Superior temporal gyrus (tissue), 1 donor: ENCODE measurements around the gene TRIM16.
A peak's percentile ranks its signal among the peaks of the same experiment; 100 is the strongest.
"Not testable (repeated sequence)": the region's sequence is repeated elsewhere in the genome, so short reads cannot be mapped to it uniquely, and the experiment has no call there.

Experiments
- DNase-seq: peaks from one replicate; pipeline ENCODE4 v3.0.0-alpha.2; 2016; ENCODE audit errors: extremely low spot score

The TRIM16 gene

DNA sequence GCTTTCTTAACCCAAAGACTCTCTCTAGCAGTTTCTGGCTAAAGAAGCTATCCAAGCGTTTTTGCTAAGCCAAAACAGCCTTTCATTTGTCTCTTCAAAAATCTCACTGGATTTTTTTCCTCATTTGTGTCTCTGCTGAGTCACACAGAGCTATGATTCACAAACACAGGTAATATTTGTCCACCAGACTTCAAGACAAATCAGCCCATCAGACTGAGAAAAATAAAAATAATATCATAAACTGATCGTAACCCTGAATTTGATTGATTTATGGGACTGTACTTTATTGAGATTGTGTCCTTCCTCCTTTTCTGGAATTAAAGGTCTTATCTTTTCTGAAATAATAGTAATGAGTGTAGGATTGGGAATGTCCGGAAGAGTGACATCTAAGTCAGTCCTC is 25.8 kb downstream of the TRIM16 start:
- DNase-seq = no peak

DNA sequence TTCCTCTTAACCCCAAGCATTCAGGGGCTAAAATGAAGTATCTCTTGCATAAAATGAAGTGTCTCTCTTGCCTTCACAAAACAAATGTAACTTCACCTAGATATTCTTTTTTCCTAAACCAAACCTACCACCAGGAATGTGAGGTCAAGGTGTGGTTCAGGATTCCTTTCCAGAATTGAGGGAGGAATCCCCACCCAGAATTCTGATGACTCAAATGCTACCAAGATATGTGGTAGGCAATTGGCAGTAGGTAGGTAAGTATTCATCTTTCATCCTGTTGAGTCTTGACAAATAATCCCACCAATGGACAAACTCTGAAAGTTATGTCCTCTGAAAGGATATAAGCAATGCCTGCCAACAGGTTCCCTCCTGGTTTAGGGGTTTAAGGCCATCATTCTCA is 26.2 kb downstream of the TRIM16 start:
- no peak for DNase-seq

DNA sequence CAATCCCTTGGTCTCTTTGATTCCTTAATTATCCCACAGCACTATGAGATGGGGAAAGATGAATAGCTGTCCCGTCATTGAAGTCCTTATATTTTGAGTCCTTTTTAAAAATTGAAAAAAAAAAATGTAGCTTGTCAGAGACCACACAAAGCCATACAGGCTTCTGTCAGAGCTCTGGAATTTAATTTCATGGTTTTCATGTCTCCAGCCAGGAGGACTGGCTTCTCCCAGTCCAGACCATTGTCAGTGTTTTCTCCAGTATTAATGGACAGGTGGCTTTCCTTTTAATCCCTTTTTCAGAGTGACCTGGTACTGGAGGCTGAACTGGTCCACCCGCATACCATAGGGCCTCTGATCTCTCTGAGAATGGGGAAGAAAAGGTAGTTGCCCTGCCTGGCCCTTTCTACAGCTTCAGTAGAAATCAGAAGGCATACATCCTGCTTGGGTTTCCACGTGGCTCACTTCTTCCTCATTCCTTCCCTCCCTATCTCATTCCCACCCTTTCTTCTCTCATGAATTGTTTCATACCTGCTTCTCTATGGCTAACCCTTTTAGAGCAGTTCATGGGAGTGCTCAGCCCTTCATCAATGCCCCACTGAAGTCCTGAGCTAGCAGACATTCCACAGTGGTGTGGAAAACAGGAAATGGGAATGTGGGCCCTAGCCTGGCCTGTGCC is 29.1 kb downstream of the TRIM16 start:
- no peak for DNase-seq

DNA sequence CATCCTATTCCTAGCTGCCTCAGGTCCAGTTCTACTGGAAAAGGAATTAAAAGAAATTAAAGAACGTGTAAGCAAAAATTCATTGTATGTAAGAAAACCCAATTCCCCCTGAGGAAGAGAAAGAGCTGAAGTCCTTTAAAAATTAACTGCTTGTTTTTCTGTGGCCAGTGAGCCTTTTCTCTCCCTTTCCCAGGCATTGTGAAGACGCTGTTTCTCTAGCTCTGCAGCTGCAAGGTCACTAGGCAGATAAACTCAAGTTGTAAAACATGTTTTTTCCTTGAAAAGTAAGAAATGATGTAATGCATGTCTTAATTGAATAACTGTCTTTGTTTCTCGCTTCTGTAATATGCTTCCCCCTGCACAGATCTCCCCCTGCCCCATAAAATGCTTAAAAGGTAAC is 29.7 kb downstream of the TRIM16 start:
- not testable (repeated sequence) for DNase-seq

DNA sequence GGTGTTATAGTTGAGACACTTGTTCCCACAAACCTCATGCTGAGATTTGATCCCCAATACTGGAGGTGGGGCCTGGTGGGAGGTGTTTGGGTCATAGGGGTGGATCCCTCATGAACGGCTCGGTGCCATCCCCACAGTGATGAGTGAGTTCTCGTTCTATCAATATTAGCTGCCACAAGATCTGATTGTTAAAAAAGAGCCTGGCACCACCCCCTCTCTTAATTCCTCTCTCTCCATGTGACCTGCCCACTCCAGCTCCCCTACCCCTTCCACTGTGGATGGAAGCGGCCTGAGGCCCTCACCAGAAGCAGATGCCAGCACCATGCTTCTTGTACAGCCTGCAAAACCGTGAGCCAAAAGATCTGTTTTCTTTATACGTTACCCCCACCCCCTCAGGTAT is 31.2 kb downstream of the TRIM16 start:
- DNase-seq = no peak

DNA sequence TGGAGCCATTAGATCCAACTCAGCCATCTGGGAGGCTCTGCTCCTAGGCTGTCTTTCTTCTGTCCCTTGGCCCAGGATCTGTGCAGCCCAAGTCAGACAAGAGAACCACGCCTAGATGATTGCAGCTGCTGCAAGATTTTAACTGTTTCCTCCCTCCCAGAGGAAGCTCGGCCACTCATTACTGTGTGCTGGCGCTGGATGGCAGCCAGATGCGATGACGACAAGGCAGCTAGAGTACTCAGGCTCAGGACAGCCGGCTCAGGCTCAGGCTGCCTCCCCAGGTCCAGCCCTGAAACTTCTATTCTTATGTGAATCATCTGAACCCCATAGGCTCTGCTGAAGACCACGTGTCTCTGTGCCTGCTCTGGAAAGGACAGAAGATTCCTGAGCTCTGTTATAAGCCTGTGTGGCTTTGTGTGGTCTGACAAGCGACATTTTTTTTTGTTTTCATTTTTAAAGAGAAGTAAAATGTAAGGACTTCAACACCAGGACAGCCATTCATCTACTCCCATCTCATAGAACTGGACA is 32.5 kb downstream of the TRIM16 start:
- peak; percentile 77 for DNase-seq

DNA sequence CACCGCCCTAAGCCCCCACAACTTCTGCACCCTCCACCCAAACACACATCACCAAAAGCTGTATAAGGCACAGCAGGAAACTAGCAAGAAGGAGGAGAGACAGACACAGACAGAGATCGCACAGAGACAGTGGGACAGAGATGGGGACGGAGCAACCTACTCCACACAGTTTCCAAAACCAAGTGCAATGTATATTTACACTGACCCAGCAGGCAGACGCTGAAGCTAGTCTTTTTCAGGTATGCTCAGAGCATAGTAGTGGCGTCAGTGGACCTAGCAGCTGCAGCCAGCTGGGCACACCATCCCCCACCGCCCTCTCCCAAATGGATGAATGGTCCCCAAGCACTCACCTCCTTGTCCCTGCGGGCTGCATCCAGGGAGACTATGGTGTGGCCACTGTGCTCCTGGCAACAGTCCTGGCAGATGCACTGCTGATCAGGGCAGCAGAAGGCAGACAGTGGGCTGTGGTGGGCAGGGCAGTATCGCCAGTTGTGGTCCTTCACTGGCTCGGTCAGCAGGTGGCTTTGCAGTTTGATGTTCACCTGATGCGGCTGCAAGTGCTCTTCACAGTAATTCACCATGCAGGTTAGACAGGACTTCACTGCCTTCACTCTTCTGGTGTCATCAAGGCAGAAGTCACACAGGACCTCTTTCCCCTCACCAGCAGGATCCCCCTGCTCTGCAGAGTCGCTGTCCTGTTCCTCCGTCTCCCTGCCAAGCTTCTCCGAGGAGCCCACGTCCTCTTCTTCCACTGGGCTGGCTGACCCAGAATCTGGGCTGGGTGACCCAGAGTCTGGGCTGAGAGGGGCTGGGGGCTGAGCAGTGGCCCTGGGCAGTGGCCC is 33.1 kb downstream of the TRIM16 start:
- no peak for DNase-seq

DNA sequence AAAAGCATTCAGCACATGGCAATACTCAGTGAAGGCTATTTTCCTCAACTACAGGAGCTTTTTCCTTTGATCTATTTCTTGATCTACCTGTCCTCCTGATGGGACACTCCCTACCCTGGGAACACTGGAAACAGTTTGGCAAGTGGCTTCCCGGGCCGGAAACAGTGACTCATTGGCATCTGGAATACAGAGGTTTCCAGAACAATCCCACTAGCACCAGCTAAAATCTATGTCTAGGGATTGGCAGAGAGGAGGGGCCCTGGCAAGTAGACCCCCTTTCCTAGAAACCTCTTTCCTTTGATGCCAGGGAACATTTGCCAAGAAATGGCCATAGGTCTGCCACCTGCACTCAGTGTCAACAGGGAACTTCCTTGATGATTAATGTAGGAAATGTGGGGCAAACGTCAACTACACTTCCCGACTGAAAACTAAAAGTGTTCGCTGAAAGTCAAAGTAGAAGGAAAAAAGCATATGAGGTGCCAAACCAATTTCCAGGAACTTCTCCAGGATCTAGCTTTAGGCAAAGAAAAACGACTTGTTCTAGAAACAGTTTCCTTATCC is 34.2 kb downstream of the TRIM16 start:
- DNase-seq = no peak

DNA sequence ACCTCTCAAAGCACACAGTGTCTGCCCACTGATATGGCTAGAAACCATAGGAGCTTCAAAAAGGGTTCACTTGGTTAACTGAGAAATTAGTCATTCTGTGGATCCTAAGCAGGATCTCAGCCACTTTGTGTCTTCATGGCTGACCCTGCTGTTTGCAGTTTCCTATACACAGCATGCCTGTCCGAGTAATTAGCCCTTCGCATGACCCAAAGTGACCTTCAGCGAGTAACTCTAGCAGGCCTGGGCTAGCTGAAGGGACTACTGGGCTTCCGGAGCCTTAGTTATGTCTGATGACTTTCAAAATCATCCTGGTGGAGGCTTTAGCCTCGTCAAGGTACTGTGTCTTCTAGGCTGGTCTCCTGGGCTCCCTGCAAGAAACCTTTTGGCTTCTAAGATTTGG is 35.7 kb downstream of the TRIM16 start:
- no peak for DNase-seq

DNA sequence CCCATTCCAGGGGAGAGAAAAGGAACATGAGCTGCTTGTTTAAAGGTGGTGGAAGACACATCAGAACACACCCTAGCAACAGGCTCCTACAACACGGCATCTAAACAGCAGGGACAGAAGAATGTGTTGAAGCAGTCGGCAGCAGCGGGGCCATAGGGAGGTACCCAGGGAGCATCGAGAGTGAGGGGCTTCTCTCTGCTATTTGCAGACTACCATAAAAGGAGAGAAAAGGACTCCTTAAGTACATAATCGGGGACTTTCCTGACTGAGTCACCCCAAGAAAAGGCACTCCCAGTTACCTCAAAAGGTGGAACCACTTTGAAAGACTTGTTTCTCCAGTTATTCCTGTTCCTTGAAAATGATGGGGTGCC is 38.2 kb downstream of the TRIM16 start:
- DNase-seq = not testable (repeated sequence)

DNA sequence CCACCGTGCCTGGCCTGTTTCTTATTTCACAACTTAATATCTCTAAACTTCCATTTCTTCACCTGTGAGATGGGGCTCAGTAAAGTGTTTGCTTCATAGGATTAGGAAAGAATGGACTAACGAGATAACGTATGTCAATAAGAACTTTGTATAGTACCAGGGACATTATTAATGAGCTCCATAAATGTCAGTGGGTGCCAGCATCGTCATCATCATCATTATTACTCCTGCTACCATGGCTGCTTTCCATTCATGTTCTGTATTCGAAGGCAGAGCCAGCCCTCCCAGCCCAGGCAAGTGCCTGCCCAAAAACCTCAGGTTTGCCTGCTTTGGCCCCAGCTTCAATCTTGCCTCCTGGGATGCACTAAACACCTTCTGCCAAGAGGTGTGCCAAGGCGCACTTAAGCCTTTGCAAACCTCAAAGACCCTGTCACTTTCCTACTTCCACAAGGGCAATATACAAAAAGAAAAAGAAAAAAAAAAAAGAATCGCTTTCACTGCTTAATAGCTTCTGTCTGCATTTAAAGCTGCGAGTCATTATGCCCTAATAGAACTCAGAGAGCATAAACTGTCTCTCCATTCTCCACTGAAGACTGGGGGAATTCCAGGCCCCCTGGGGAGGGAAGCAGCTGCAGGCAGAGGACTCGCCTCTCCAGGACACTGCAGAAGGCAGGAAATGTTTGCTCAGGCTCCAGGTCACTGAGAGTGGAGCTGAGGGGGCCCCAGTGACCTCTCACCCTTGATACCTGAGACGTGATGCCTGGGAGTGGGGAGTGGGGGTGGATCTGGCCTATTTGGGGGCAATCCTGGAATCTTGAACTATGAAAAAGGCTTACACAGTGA is 38.8 kb downstream of the TRIM16 start:
- DNase-seq = not testable (repeated sequence)

DNA sequence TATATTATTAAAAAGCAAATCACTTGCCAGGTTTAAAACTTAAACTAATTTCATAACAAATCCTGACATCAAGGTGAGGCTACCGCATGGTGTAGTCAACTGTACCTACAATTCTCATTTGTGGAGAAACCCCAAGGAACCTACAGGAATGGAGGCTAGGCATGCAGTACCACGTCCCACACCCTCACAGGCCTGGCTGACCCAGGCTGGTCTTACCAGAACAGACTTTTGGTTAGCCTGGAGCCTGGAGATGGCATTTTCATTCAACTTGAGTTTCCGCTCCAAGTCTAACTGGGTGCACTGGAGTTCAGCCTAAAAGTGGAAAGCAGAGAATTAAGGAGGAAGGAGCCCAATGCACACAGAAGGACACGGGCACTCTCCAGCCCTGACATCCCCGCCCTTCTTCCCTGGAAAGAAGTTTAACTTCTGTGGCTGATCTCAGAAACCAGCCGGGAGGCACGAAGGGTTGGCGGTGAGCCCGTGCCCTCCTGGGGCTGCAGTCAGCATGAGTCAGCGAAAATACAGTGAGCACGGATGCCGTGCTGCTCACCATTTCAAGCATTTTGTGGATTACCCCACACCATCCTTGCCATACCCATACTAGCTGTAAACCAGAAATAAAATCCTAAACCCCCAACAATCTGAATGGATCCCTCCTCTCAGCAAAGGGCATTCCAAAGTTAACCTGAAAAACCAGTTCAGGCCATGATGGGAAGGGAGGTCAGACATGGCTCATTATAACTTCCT is 41.4 kb downstream of the TRIM16 start:
- DNase-seq = not testable (repeated sequence)

DNA sequence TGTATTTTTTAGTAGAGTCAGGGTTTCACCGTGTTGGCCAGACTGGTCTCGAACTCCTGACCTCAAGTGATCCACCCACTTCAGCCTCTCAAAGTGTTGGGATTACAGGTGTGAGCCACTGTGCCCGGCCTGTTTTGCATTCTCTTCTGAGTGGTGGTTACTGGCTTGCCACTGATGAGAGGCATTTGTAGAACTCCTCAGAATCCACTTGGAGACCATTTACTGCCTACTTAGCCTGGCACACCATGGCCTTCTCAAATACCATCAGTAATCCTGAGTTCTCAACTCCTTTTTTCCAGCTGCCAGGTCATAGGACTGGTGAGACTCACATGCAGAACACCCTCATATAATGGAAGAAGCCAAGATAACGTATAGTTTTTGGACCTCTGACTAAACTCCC is 42.1 kb downstream of the TRIM16 start:
- DNase-seq = not testable (repeated sequence)

DNA sequence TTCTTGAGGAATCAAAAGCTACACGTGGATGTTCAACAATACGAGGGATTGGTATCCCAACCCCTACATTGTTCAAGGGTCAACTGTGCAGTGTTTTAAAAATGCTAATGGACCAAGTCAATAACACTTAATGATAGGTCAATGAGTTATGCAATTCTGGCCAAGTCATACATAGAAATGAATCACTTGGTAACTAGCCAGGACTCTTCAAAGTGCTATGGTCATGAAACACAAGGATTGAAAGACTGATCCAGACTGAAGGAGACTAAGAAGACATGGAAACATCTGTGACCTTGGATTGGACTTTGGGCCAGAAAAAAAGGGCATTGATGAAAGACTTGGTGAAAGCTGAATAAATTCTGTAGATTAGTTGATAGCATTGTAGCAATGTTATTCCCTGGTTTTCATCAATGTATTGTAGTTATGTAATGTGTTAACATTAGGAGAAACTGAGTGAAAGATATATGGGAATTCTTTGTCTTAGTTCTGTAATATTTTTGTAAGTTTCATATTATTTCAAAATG is 53.1 kb downstream of the TRIM16 start:
- not testable (repeated sequence) for DNase-seq

DNA sequence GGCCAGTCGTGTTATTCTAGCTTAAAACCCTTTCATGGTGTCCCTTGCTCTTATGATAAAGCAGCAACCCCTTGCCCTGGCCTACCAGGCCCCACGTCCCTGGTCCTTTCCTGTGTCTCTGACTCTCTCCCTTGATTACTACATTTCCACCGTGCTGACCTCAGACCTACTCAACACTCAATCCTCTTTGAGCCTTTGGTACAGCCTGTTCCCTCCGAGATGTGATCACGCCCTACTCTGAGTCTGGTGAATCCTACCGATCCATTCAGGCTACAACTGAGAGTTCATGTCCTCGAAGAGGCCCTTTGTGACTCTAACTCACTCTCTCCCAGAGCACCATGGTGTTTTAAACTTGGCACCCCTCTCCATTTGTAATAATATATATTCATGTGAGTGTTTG is 54.1 kb downstream of the TRIM16 start:
- not testable (repeated sequence) for DNase-seq

DNA sequence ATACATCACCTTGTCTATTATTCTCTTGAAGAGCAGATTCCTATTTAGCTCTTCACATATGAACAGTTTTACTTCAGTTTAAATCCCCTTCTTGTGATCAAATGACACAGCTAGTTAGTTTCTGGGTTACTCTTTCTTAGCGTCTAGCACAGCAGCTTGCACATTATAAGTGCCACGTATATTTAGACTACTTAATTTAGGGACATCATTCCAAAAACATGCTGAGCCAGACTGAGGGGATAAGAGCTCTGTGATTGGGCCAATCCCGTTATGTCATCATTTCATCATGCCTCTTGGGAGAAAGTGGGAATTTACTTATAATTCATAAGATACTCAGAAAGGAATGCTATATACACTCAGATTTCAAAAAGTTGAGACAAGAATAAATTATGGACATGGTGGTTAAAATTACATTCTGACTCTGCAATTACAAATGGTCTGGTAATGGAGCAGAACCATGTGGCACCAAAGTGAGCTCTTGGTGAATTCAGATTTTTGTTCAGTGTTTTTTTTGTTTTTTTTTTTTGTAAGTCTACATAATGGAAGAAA is 60.4 kb downstream of the TRIM16 start:
- not testable (repeated sequence) for DNase-seq

DNA sequence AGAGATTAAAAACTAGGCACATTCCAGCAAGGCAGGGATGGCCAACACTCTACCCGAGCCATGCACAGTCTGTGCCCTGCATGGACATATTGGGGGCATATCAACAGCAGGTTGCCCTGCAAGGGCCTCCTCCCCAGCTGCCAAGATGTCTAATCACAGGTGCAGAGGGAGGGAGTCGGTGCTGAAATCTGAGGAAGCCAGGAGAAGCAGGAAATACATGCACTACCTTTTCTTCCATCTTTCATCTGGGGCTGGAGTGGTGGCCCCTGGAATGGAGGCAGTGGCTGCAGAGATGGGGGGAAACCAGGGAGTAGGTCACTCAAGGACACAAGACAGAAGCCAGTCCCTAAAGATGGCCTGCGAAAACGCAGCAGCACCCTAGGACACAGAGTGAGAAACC is 60.9 kb downstream of the TRIM16 start:
- not testable (repeated sequence) for DNase-seq

DNA sequence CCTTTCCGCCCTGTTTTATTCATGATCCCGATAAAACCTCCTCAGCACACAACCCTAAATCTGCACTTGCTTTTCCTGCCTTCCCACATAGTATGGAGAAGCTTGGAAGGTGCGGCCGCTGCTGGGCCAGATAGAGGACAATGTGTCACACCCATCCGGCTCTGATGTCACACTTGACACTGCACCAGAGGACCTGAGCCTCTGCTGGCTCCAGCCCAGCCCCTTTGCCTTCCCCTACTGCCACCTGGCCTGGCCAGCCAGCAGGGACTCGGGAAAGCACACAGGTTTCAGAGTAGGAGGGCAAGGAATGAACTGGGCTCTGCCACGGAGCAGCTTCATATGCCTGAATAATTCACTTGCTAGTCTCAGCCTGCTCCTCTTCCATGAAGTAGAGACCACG is 62.0 kb downstream of the TRIM16 start:
- DNase-seq = not testable (repeated sequence)

DNA sequence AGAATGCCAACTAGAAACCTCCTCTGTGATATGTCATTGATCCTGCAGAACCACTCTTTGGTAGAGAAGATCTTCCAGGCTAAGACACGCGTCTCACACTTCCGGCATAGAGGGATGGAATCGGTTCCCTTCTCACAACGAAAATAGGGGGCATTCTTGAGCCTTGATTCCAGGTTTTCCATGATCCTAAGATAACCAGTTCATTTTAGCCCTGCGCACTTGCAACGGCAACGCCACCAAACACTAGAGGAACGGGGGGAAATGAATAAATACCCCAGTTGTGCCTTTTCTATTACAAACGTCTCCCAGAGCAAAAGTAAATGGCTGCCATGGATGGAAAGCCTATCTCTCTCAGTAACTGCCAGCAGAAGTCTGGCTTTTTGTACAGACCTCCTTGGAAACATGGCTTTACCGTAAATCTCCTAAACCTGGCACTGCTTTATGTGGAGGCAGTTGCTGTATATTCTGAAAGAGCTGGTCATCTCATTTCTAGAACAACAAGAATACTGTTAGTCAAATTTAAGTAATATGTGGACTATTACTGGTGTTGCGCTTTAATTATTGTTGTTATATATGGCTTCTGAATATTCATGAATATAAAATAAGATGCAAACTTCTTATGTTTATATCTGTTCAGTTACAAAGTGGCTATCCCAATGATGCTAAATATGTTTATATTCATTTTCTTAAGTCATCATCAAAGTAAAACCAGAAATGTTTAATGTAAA is 64.6 kb downstream of the TRIM16 start, which contains the start of gene FBXW10B:
Gene FBXW10B (minus strand): TSS at position 374 of the 728 bp plus-strand sequence. CDS start 192 bp downstream, at position 182.
- DNase-seq = peak; percentile 39

DNA sequence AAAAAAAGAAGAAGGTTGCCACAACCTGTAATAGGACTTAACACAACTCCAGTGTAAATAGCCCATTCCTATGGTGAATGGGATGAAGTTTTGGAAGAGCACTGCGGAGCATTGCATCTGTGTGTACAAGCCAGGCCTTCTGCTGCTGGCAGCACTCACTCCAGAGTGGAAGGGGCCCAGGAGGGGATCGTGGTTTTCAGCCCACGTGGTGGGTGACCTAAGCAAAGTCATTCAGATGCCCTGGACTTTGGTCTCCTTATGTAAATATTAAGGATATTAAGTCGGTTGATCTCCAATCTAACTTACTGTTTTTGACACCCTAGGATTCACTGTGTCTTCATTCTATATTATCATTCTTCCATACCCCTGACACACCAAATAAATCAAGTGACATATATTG is 67.3 kb downstream of the TRIM16 start:
- DNase-seq = not testable (repeated sequence)
